SW 1271 (cell line): ENCODE data around the gene ELOVL5.
"Not testable (repeated sequence)": the region's sequence is repeated elsewhere in the genome, so short reads cannot be mapped to it uniquely, and the experiment has no call there.

Experiments used
- DNase-seq, 2 experiments: peaks; one replicate each; lab custom pipeline; 2025; lab: John Stamatoyannopoulos, UW

The ELOVL5 gene

GRCh38 chr6:53359095-53359842 is 10.5 kb upstream of the ELOVL5 start:
- peak; percentile 75 to 85 for DNase-seq

- DNase-seq: no peak
Measured at GRCh38 chr6:53358440-53359094, 9.8 kb upstream of the ELOVL5 start.

- DNase-seq: no peak
Measured at GRCh38 chr6:53357576-53358360, 9.0 kb upstream of the ELOVL5 start.

- no peak for DNase-seq
Measured at GRCh38 chr6:53353624-53354023, 4.9 kb upstream of the ELOVL5 start.

- DNase-seq: no peak
Measured at GRCh38 chr6:53352360-53352759, 3.6 kb upstream of the ELOVL5 start.

- DNase-seq: no peak
Measured at GRCh38 chr6:53349209-53349693, 501 bp upstream of the ELOVL5 start.

- peak in 1 of 2 experiments; percentile 36 for DNase-seq
Measured at GRCh38 chr6:53347921-53348370, 804 bp downstream of the ELOVL5 start.

- no peak for DNase-seq
Measured at GRCh38 chr6:53347250-53347920, 1.4 kb downstream of the ELOVL5 start.

- DNase-seq: not testable (repeated sequence)
Measured at GRCh38 chr6:53346049-53346448, 2.7 kb downstream of the ELOVL5 start.

- DNase-seq: no peak
Measured at GRCh38 chr6:53344969-53345368, 3.8 kb downstream of the ELOVL5 start.

- DNase-seq: no peak
Measured at GRCh38 chr6:53343092-53343491, 5.7 kb downstream of the ELOVL5 start.

GRCh38 chr6:53342217-53342616 is 6.5 kb downstream of the ELOVL5 start:
- DNase-seq: no peak

GRCh38 chr6:53340536-53340935 is 8.2 kb downstream of the ELOVL5 start:
- DNase-seq: no peak

- DNase-seq: no peak
Measured at GRCh38 chr6:53339424-53339823, 9.3 kb downstream of the ELOVL5 start.

GRCh38 chr6:53338304-53338703 is 10.4 kb downstream of the ELOVL5 start:
- no peak for DNase-seq

GRCh38 chr6:53336070-53336469 is 12.7 kb downstream of the ELOVL5 start:
- no peak for DNase-seq

GRCh38 chr6:53335224-53335994 is 13.3 kb downstream of the ELOVL5 start:
- DNase-seq: no peak

- no peak for DNase-seq
Measured at GRCh38 chr6:53333439-53334408, 15.0 kb downstream of the ELOVL5 start.

GRCh38 chr6:53331678-53332077 is 17.1 kb downstream of the ELOVL5 start:
- no peak for DNase-seq

- DNase-seq: no peak
Measured at GRCh38 chr6:53330137-53330536, 18.6 kb downstream of the ELOVL5 start.
